Measurements from ENCODE around the gene KRT3. TPM values are rescaled to one million over a fixed set of nuclear protein-coding genes. Genes with fewer than 3 reads are reported as not detected.

The KRT3 gene
- total and polyA plus RNA-seq, 9 of the 15 experiments (the other 6 are each of a cell fraction or from before 2014, with no cell fraction given), result not detected

GRCh38 chr12:52835271-52836041 is 39.5 kb upstream of the KRT3 start (continued):
- TF ChIP-seq ZNF318 (IDR thresholded peaks at IDR 0.05; ENCODE audit: borderline replicate concordance in 1 of 2, low read depth in 1 of 2), result no peak
